ENCODE data around the gene GCAT. TPM values are rescaled to one million over a fixed set of nuclear protein-coding genes. Genes with fewer than 3 reads are reported as not detected.
"Not testable (repeated sequence)": the region's sequence is repeated elsewhere in the genome, so short reads cannot be mapped to it uniquely, and the experiment has no call there.

The GCAT gene
- polyA plus RNA-seq, 3 donors = 13.6 to 33.2 (median 14.7) TPM

DNA sequence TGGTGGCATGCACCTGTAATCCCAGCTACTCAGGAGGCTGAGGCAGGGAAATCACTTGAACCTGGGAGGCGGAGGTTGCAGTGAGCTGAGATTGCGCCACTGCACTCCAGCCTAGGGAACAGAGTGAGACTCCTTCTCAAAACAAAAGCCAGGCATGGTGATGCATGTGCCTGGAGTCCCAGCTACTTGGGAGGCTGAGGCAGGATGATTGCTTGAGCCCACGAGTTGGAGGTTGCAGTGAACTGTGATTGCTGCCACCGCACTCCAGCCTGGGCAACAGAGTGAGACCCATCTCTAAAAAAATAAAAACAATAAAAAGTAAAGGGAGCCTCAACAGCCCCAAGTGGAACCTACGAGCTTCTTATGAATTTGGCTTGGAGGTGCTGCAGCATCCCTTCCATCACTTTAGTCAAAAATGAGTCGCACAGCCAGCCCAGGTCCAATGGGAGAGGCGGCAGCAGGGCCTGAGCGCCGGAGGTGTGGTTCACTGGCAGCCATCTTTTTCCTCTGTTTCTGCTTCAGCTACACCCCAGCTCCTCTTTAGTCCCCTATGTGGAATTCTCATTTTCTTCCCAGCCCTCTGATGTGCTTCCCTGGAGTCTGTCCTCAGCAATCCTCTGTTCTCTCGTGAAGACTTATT, 29.2 kb upstream of the GCAT start:
- WGBS, 3 donors = 85 to 90% (median 87%) methylated on average over 10 of the region's 10 CpGs
- H3K27ac ChIP-seq (ENCODE audit: low read depth, low read length) = no peak overlapping the region

DNA sequence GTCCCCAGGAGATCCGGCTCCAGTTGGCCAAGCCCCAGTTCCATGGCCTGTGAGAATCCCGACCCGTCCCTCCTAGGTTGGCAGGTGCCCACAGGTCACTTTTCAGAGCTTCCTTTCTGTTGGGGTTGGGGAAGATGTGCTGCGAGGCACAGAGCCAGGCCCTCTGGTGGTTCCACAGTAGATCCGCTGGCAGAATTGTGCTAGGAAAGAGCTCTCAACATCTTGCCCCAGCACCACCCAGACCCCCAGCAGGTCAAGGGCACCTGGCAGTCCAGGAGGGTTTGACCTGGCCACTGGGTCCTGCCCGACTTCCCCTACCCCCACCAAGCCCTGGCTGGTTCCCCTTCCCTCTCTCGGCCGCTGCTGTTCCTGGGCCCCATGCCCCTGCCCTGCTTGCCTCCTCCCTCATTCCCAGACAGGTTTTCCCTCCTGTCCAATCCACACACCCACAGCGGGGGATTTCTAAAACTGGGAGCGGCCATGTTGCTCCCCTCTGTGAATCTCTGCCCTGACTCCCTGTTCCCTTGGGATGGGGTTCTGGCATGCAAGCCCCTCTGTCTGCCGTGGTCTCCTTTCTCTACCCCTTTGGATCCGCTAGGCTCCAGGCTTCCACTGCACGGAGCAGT, 26.2 kb upstream of the GCAT start:
- H3K27ac ChIP-seq (ENCODE audit: low read depth, low read length) = no peak overlapping the region
- 60 to 66% (median 61%) methylated on average over 13 of the region's 13 CpGs for WGBS, 3 donors

DNA sequence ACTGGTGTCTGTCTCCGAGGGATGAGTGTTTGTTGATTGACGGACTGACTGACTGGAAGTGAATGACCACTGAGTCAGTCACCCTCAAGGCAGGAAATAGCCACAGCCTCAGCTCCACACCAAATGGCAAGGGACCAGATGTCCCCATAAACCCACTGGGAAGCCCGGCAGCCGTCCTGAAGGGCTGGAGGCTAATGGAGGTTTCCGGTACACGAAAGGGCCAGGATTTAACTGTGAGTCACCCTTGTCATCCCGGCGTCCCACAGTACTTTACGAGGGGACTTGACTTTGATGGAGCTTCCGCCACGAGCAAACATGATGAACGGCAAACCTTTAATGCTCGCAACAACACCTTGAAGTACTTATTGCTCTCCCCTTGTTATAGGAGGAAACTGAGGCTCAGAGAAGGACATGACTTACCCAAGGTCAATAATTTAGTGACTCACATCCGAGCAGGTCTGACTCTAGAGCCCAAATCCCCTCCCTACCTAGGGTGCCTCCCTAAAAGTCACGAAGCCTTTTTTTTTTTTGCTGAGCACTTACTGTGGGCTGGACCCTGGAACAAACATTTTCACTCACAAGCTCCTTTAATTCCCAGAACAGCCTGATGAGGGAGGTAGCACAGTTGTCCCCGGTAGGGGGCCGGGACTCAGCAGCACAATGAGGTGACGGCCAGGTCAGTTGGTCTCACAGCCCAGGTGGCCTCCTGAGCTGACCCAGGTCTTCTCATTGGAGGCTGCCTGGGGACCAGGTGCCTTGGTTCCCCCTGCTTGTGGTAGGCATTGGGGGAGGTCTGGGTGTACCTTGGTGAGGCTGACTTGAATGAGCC, 25.2 kb upstream of the GCAT start:
- WGBS, 3 donors = 66 to 83% (median 73%) methylated on average over 18 of the region's 18 CpGs
- H3K27ac ChIP-seq (ENCODE audit: low read depth, low read length) = no peak overlapping the region

DNA sequence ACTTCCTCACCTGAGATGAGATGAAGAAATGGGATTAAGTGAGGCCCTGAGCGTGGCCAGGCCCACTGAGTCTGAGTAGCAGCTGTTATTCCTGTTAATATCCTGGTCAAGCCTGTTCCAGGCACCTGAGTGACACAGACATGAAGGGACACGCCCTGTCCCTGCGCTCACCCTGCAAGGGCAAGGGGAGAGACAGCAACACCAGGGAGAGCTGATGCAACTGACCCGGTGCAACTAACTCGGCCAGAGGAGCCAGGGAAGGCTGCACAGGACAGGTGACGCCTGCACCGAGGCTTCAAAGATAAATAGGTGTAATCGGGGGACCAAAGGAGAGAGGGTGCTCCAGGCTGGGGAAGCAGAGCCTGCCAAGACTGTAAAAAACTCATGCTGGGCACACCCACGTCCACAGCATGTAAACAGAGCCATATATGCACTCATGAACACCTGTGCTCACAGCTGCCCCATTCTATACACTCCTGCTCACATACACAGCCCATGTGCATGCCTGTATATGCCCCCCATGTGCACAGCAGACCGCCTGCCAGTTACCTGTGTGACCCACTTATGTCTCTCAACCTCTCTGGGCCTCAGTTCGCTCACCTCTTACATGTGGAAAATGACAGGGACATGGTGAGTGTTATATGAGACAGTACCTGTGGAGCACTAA, 22.8 kb upstream of the GCAT start:
- H3K27ac ChIP-seq (ENCODE audit: low read depth, low read length) = no peak overlapping the region
- WGBS, 3 donors = 47 to 71% (median 70%) methylated on average over 11 of the region's 11 CpGs

DNA sequence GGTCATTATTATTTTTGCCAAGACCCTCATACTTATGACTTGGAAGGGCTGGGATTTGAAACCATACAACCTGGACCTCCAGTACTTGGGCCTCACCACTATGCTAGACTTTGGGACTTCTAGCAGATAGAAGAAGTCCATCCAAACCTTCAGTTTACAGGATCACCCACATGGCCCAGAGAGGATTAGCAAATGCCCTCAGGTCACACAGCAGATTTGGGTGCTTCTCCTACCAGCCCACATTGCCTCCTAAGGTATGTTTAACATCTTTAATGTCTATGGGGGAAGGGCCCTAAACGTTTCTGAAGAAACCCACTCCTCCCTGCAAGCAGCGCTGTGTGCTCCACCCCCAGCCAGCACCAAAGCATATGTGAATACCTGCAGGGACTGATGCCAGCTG, 17.5 kb upstream of the GCAT start:
- H3K27ac ChIP-seq (ENCODE audit: low read depth, low read length) = no peak overlapping the region
- 57 to 70% (median 64%) methylated on average over 2 of the region's 2 CpGs for WGBS, 3 donors

DNA sequence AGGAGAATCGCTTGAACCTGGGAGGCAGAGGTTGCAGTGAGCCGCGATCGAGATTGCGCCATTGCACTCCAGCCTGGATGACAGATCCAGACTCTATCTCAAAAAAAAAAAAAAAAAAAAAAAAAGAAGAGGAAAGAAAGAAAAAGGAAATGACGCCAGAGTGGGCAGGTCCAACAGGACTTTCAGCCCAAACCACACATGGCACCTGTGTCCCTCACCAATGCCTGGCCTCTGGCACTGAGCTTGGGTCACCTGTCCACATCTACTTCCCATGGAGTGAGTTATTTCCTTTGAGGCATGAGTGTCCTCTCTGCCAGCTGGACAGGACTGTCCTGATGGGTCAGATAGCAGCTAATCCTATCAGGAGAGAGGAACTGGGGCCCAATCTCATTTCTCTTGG, 15.2 kb upstream of the GCAT start:
- no peak overlapping the region for H3K27ac ChIP-seq (ENCODE audit: low read depth, low read length)
- 75 to 97% (median 75%) methylated on average over 6 of the region's 6 CpGs for WGBS, 3 donors

DNA sequence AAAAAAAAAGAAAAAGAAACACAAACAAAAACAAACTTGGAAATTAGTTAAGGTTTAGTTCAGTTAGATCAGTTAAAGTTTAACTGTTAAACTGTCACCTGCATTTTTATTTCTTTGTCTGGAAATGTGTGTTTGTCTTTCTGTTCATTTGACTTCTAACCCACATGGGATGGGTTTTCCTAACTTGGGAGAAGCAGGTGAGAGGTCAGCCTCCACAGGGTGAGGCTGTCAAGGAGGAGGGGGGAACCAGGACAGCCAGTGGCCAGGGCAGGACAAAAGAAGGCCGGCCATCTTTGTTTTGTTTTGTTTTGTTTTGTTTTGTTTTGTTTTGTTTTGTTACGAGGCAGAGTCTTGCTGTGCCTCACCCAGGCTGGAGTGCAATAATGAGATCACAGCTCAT, 13.4 kb upstream of the GCAT start:
- 69 to 83% (median 79%) methylated on average over 2 of the region's 2 CpGs for WGBS, 3 donors
- H3K27ac ChIP-seq (ENCODE audit: low read depth, low read length) = no peak overlapping the region

DNA sequence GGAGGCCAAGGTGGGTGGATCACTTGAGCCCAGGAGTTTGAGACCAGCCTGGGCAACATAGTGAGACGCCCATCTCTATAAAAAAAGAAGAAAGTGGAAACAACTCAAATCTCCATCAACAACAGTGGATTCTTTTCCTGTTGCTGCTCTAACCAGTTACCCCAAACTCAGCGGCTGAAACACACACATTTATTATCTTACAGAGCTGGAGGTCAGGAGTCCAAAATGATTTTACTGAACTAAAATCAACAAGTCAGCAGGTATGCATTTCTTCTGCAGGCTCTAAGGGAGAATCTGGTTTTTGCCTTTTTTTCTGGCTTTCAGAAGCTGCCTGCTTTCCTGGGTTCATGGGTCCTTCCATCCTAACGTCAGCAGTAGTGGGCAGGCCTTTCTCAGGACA, 11.7 kb upstream of the GCAT start:
- no peak overlapping the region for H3K27ac ChIP-seq (ENCODE audit: low read depth, low read length)
- WGBS, 3 donors = 74 to 91% (median 82%) methylated on average over 3 of the region's 3 CpGs

DNA sequence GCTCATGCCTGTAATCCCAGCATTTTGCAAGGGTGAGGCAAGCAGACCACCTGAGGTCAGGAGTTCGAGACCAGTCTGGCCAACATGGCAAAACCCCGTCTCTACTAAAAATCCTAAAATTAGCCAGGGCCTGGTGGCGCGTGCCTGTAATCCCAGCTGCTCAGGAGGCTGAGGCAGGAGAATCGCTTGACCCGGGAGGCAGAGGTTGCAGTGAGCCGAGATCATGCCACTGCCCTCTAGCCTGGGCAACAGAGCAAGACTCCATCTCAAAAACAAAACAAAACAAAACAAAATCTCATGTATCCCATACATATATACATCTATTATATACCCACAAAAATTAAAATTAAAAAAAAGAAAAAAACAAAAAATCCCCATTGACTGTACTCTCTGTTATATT, 10.5 kb upstream of the GCAT start:
- not testable (repeated sequence) for H3K27ac ChIP-seq (ENCODE audit: low read depth, low read length)
- 92 to 96% (median 92%) methylated on average over 7 of the region's 7 CpGs for WGBS, 3 donors

DNA sequence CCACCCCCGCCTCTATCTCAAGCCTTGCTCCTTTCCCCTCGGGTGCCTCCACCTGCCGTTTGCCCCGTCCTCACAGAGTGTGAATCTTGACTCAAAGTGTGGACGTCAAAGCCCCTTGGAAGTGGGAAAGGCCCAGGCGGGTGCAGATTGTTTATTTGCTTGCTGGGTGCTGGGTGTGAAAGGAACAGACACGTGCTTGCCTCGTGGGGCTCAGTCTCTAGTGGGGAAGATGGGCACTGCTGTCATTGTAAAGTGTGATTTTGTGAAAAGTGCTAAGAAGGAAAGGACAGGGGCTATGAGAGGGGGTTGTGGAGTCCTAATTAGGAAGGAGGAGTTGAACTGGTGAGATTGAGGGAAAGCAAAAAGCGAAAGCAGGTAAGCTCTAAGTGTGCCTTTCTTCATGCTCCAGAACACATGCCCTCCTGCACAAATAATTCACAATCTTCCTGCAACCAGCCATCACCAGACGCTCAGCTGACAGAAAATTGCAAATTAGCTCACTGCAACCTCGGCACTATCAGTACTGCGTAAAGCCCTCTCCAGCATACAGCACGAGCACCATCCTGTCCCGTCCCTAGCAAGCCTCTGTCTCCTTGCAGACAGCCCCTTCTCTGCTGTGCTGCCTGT, 9.7 kb upstream of the GCAT start:
- H3K27ac ChIP-seq (ENCODE audit: low read depth, low read length) = no peak overlapping the region
- 65 to 71% (median 66%) methylated on average over 14 of the region's 14 CpGs for WGBS, 3 donors

DNA sequence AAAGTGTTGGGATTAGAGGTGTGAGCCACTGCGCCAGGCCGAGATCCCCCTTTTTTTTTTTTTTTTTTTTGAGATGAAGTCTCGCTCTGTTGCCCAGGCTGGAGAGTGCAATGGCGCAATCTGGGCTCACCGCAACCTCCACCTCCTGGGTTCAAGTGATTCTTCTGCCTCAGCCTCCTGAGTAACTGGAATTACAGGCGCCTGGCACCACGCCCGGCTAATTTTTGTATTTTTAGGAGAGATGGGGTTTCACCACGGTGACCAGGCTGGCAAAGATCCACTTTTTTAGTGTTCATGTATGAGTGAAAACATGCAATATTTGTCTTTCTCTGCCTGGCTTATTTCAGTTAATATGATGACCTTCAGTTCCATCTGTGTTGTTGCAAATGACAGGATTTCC, 7.8 kb upstream of the GCAT start:
- WGBS, 3 donors = 72 to 80% (median 73%) methylated on average over 9 of the region's 9 CpGs
- not testable (repeated sequence) for H3K27ac ChIP-seq (ENCODE audit: low read depth, low read length)

DNA sequence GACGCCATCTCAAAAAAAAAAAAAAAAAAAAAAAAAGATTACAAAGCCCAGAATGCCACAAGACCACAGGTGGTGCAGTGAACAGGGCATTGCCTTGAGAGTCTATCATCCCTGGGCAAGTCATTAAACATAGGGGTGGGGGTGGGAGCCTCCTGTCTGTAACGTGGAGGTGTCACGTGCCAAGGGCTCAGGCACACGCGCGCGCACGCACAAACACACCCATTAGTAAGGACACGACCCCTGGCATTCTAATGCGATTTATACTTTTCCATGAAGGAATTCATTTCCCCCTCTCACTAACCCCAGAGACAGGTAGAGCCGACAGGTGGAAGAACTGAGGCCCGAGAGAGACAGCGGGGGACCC, 5.8 kb upstream of the GCAT start:
- WGBS, 3 donors = 1 to 7% (median 7%) methylated on average over 12 to 13 of the region's 13 CpGs
- no peak overlapping the region for H3K27ac ChIP-seq (ENCODE audit: low read depth, low read length)

DNA sequence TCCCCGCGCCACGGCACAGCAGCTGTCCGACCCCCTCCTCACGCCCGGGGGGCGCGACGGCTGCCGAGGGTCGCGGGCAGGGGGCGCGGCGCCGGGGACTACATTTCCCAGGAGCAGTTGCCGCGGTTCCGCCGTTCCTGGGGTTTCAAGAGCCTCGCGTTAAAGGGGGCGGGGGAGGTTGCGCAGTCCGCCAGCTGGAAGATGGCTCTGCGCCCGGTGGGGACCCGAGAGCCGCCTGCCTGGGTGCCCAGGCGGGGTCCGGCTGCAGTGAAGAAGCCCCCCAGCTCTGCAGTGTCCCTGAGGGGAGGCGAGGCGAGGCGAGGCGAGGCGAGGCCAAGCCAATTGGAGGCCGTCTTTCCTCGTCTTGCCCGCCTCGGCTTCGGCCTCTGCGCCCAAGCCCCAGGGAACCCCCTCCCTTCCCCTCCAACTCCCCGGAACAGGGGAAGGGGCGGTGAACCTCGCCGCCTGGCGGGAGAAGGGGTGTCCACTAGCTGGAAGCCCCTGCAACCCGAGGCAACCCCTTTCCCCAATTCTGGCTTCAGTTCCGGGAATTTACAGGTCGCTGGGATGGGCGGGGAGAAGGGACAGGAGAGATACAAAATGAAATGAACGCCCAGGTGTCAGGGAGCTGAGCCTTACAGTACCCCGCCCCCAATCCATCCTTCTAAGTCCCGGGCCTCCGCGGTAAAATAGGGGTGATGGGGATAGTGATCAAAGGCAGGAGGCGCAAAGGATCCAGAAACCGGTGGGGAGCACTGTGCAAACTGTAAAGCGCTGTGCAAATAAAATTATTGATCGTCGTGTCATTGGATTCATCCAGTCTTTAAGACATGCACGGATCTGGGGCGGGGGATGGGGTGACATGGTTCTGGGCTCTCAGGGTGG, 5.2 kb upstream of the GCAT start:
- H3K27ac ChIP-seq (ENCODE audit: low read depth, low read length) = no peak overlapping the region
- WGBS, 3 donors = 0 to 2% (median 2%) methylated on average over 47 to 63 of the region's 63 CpGs

DNA sequence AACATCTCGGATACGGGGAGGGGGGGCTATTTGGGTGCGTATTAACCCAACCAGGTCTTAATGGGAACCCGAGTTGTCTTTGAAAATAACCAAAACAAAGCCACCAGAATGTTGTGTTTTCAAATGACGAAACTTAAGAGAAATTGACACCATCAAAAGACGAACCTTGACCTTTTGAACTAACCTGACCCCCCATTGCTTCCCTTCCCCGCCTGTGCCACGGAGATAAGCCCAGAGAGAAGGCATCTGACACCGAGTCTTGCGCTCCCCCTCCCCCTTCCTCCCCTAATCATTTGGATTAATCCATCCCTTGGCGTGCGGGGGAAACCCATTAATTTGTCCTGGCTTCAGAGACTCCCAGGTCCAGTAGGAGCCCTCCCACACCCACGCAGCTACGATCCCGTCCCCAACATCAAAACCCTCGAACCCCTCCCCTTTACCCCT, 4.5 kb upstream of the GCAT start:
- 23 to 26% (median 26%) methylated on average over 16 of the region's 16 CpGs for WGBS, 3 donors
- H3K27ac ChIP-seq (ENCODE audit: low read depth, low read length) = no peak overlapping the region

DNA sequence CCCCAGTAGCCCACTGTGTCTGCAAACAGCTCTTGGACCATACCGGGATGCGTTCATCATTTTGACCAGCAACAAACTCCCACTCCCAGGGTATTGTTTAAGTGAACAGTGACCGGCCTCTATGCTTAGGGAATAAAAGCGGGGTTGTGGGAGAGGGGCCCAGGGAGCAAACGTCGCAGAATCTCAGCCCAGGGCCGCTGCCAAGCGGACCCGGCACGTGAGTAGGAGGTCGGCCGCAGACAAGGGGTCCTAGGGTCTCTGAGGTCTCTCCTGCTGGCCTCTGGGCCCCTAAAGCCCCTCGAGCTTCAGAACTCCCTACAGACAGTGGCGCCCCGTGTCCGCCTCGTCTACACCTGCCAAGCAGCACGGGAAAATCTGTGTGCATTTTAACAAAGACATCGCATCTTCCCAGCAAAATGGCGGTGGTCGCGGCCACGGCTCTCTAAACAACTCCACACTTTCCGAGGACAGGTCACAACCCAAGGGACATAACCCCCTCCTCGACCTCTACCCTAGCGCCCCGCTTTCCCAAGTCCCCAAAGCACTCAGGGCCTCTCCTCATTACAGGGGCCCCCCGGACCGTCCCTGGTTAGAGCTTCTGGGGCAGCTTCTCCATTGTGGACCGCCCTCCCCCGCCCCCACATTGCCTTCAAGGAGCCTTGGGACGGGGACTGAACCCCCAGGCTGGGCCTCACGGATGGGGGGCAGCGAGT, 3.9 kb upstream of the GCAT start:
- no peak overlapping the region for H3K27ac ChIP-seq (ENCODE audit: low read depth, low read length)
- WGBS, 3 donors = 53 to 64% (median 61%) methylated on average over 34 of the region's 34 CpGs

DNA sequence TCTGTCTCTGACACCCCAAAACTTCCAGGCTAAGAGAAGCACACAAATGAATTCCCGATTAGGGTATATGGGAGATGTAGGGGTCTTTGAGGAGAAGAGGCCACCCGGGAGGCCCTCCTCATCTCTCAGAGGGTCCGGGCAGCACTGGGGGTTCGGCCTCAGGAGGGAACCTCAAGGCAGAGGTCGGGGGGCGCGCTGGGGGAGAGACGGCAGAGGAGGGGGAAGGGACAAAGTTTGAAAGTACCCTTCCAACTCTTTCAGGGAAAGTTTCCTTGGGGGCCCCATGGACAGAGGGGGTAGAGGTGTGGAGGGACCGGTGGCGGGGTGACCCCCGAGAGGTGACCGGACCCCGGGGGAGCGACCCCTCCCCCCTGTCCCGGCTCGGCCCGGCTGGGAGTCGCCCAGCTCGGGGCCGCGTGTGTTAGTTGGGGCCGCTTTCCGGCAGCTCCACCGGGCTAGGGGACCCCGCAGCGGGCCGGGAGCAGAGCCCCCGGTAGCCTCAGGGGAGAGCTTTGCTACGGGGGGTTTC, 3.3 kb upstream of the GCAT start:
- 4 to 10% (median 5%) methylated on average over 12 to 29 of the region's 29 CpGs for WGBS, 3 donors
- no peak overlapping the region for H3K27ac ChIP-seq (ENCODE audit: low read depth, low read length)
